GM12875 (cell line): ENCODE measurements around the gene KRR1.

Experiments used
- H3K4me3 ChIP-seq: one replicate; pipeline ENCODE4 v1.5.1; 2011; ENCODE audit warnings: low read depth, low read length, control low read depth
- CTCF ChIP-seq: IDR thresholded peaks from 2 replicates; pipeline ENCODE4 v1.5.1; 2011; ENCODE audit warnings: low read depth, mild to moderate bottlenecking, control low read depth, inconsistent platforms, low read length, moderate library complexity, borderline replicate concordance; ENCODE audit not compliant: insufficient read depth

Gene KRR1

DNA sequence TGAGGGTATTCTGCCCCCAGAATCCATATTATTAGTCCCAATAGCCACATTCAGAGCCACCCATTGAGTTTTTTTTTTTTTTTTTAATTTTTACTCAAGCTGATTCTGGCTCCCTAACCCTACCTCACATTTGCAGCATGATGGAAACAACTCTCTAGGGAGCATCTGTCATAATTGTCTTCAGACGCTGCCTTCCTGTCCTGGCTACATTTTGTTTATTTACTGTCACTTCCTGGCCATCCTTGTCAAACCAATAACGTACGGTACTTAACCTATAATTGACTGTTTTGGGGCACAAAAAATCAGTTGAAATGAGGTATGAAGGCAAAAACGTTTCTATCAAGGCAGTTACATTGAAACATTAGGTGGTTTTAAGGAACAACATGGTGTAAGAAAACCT is 28.8 kb downstream of the KRR1 start:
- no peak for TF ChIP-seq CTCF
- H3K4me3 ChIP-seq = peak overlapping the region; percentile 57

DNA sequence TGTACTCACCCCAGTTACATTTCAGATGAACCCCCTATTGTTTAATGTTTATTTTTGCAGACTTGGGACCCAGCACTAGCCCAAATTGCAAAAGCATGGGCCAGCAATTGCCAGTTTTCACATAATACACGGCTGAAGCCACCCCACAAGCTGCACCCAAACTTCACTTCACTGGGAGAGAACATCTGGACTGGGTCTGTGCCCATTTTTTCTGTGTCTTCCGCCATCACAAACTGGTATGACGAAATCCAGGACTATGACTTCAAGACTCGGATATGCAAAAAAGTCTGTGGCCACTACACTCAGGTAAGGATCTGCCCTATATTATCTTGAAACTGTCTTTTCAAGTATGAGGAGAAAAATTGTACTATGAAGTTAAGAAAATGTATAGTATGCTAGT is 29.6 kb downstream of the KRR1 start:
- TF ChIP-seq CTCF = no peak
- H3K4me3 ChIP-seq = peak overlapping the region; percentile 57

GRCh38 chr12:75481013-75481705 is 30.2 kb downstream of the KRR1 start:
- peak overlapping the region; percentile 57 for H3K4me3 ChIP-seq
- no peak for TF ChIP-seq CTCF

DNA sequence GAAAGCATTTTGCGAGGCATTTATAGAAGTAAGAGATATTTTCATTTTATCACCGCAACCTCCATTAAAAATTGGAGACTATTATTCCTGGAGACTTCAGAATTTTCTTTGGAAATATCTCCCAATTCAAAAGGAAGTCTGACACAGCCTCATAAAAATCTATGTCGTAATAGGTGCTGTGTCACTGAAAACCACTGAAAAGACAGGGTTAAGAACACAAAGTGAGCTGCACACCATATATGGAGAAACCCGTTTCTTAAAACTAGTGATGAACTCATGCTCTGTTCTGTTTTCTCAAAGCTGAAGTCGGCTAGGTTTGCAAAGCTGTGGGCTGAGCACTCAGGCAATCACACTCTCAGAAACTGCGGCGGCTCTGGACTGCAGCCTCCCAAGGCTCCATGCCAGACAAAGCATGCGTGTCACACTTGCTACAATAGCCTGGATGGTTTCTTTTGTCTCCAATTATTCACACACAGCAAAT is 30.9 kb downstream of the KRR1 start, which contains the start of gene GLIPR1:
Gene GLIPR1 (plus strand): TSS at position 287 of the 481 bp plus-strand sequence. CDS start 126 bp downstream, at position 413.
- TF ChIP-seq CTCF = no peak
- peak within 1 kb of the TSS; percentile 57 for H3K4me3 ChIP-seq

DNA sequence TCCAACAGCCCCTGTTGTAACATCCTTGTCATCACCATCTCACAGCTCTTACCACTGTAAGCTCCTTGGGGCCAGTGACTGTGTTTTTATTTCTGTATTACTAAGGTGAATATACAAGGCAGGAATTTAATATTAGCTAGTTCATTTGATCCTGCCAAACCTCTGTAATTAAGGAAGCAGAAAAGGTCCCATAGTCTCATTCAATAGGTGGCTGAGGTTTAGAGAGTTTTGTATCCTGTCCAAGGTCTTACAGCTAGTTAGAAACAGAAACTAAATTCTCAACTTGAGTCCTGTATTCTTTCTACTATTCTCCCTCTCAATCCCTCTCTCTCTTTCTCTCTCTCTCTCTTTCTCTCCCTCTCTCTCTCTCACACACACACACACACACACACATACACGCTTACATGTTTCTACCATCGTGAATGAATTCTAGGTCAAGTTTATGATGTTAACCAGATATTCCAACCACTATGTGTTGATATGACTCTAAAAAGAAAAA is 31.4 kb downstream of the KRR1 start:
- no peak for TF ChIP-seq CTCF
- H3K4me3 ChIP-seq = no peak overlapping the region

DNA sequence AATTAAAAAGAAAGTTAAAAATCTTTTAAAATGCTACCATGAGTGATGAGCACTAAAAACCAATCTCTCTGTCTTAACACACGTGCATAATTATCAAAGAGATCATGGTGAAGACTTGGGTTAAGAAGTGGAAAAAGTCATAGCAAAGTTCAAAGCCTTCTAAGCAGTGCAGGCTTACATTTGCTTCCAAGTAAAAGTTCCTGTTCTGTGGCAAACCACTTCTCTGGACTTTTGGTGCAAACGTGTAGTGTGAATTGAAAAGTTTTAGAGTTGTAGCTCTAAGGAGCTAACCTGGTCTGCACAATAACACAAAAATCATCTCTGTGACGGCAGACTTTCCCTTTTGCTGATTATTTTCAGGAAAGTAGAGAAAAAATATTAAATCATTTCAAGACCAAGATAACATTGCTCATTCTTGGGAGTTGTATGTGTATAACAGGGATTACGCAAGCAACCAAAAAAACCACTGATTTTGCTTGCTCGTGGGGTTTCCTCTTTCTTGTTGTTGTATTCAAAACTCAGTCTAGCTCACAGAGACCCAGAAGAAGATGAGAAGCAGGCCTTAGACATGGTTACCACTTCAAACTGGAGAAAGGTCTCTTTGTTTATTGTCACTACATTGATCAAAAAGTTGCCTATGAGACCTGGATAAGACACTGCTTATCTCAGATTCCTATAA is 33.2 kb downstream of the KRR1 start:
- no peak overlapping the region for H3K4me3 ChIP-seq
- no peak for TF ChIP-seq CTCF

- no peak overlapping the region for H3K4me3 ChIP-seq
- no peak for TF ChIP-seq CTCF
Measured at GRCh38 chr12:75477137-75477536, 34.3 kb downstream of the KRR1 start.
